Stimulated activated CD4-positive, alpha-beta T cell treated with anti-CD3 and anti-CD28 coated beads, Interleukin-1b, Interleukin-23, amount 100 ng/mL, for 4 hours (primary cell): ENCODE data around the gene CLEC1A.
A peak's percentile ranks its signal among the peaks of the same experiment; 100 is the strongest.

Source experiments
- DNase-seq, 2 donors: peaks; one replicate each; pipeline ENCODE4 v3.0.0-alpha.2; 2020; ENCODE audit warnings: low read depth in 2 of 2

CLEC1A gene, protein sequence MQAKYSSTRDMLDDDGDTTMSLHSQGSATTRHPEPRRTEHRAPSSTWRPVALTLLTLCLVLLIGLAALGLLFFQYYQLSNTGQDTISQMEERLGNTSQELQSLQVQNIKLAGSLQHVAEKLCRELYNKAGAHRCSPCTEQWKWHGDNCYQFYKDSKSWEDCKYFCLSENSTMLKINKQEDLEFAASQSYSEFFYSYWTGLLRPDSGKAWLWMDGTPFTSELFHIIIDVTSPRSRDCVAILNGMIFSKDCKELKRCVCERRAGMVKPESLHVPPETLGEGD

GRCh38 chr12:10098791-10099190, at the start of gene CLEC1A:
TSS of gene CLEC1A (minus strand) at chr12:10098985. CDS start at chr12:10098922, 63 bp downstream.
- DNase-seq = no peak

- no peak for DNase-seq
These were observed 49.1 kb upstream of the CLEC1A start for GRCh38 chr12:10147714-10148403.

GRCh38 chr12:10142976-10143589, 44.3 kb upstream of the CLEC1A start:
- no peak for DNase-seq

GRCh38 chr12:10140001-10140400, 41.2 kb upstream of the CLEC1A start:
- peak; percentile 10 to 34 for DNase-seq

- DNase-seq = no peak
These were observed 37.9 kb upstream of the CLEC1A start for GRCh38 chr12:10136637-10137205.

DNA sequence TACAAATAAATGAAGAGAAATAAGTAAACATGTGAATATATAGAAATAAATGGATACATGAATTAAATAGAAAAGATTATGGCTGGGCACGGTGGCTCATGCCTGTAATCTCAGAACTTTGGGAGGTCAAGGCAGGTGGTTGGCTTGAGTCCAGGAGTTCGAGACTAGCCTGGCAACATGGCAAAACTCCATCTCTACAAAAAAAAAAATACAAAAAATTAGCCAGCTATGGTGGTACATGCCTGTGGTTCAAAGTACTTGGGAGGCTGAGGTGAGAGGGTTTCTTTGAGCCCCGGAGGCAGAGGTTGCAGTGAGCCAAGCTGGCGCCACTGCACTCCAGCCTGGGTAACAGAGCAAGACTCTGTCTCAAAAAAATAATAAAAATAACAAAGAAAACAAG, 36.3 kb upstream of the CLEC1A start:
- DNase-seq = no peak

DNA sequence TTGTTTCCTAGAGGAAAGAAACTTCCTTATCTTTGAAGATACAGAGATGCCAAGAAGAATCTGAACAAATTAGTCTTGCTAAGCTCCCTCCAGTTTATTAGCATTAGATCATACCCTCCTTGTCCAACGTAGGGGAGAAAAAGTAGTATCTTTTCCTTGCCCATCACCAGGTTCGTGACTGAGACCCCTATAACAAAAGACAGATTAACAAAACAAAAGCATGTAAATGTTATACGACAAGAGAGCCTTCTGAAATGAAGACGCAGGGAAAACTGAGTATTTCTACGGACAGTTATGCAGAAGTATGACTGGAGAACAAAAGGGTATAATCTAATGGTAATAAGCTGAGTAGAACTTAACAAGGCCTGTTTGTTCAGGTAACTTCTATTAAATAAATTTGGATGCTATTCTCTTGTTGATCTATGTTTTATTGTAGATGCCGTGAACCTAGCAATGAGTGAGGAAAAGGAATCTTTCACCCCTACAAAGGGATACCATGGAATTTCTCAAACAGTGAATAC, 34.1 kb upstream of the CLEC1A start:
- no peak for DNase-seq

DNA sequence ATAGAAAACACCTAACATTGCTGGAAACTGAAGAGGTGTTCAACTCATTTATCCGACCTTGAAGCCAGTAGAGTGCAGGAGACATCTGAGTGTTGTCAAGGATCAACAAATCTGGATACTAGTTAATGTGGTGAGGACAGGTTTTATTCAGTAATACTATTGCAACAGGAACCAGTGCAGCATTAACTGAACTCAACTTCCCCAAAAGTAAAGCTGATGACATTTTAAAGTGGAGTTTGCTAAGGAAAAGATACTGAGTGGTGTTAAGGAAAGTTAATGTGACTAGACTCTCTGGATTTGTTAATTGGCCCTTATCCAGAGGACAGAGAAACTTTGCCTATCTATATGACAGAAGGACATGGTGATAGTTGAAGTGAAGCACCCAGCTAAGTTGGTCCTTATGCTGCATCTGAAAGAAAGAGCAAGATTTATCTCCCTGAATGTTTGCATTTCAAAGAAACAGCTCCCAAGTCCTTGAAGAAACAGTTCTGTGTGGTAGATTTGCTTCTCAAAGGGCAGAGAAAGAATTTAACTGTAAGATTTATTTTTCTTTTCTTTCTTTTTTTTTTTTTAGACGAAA, 32.4 kb upstream of the CLEC1A start:
- no peak for DNase-seq

DNA sequence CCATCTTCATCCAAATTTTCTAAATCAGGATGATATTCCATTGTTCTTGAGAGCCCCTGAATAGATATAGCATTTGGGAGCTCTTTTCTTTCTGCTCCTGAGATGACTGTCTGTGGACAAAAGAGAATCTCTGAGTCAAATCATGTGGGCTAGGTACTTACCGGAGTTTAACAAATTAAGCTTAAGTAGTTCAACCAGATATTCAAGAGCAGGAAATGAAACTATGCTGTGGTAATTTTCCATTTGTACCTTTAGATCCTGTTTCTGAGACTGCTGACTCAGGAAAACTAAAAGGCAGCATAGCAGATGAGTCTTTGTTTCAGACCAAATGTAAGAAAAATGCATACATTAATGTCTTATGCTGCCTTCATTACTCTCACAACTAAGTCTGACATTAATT, 31.3 kb upstream of the CLEC1A start, which contains the start of gene CLEC7A:
Gene CLEC7A (minus strand): TSS at position 158 of the 400 bp plus-strand sequence. CDS start 117 bp downstream, at position 41.
- DNase-seq = no peak

DNA sequence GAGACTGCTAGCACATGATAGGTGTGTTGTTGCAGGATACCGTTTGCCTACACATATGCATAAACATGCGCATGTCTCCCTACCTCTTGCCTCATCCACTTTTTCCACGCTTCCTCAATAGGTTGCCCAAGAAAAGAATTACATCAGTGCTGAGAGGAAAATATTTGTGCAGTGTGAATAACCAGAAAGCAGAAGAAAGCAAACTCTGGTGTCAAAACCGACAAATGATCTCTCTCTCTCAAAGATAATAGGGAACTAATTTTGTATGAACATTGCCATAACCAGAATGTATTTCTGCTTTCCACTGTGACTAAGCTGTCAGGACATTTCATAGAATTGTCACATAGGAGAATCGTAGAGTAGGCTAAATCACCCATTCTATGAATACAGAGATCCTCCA, 29.9 kb upstream of the CLEC1A start:
- DNase-seq = no peak

DNA sequence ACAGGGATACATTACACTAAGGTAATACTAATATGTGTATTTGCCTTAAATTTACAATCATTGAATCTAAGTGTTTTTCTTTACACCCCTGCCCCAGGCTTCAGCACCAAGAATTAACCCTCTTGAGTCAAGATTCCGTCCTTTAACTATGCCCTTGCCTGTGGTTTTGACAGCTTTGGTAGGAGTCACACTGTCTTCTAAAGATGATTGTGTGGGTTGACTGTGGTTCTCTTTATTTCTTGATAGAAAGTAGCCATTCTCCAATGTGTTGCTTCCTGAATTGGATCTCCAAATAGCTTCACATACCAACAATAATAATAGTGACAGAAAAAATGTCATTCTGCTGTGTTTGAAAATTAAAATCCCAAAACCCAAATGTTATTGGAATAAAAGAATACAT, 27.6 kb upstream of the CLEC1A start:
- DNase-seq = no peak

- no peak for DNase-seq
These were observed 23.9 kb upstream of the CLEC1A start for GRCh38 chr12:10122689-10123088.

DNA sequence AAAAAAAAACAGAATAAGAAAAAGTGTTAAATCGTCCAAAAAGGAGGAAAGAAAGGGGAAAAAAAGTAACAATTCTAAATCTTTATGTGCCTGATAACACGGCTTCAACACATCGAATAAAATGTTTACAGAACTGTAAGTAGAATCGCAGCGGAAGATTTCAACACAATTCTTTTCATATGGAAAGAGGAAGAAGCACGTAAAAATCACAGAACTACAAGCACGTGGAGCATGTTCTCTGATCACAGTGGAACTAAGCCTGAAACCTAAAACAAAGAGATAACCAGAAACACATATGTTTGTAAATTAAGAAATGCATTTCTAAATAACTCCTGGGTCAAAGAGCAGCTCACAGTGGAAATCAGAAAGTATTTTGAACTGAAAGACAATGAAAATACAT, 22.5 kb upstream of the CLEC1A start:
- DNase-seq = no peak

DNA sequence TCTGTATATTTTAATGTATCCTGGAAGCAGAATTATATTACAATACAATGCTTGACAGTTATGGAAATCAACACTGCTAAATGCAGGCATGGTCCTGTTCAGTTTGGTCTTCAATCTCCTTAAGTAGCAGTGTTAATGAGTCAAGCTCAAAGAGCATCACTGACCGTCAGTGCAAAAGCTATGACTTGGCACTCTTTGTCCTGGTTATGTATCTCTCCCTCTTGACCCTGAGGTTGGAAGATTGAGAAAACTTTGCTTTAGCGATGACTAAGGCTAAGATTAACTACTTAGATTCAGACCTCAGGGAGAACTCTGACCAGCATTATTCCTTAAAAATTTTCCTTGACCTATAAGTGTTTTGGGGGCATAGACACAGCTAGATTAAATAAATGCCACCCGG, 20.3 kb upstream of the CLEC1A start:
- no peak for DNase-seq

- DNase-seq = no peak
These were observed 17.1 kb upstream of the CLEC1A start for GRCh38 chr12:10115890-10116289.

GRCh38 chr12:10115311-10115710, 16.5 kb upstream of the CLEC1A start:
- DNase-seq = no peak

DNA sequence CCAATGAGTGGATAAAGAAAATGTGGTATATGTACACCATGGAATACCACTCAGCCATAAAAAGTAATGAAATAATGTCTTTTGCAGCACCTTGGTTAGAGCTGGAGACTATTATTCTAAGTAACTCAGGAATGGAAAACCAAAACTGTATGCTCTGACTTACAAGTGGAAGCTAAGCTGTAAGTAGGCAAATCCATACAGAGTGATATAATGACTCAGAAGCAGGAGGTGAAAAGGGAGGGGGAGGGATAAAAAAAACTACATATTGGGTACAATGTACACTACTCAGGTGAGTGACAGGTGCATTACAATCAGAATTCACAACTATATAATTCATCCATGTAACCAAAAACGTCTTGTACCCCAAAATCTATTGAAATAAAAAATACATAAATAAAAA, 15.1 kb upstream of the CLEC1A start:
- no peak for DNase-seq

DNA sequence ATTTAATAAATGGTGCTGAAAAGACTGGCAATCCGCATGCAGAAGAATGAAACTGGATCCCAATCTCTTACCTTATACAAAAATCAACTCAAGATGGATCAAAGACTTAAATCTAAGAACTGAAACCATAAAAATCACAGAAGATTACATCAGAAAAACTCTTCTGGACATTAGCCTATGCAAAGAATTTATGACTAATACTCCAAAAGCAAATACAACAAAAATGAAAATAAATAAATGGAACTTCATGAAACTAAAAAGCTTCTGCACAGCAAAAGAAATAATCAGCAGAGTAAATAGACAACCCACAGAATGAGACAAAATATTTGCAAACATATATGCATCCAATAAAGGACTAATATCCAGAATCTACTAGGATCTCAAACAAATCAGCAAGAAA, 14.3 kb upstream of the CLEC1A start:
- DNase-seq = no peak

GRCh38 chr12:10111451-10111850, 12.7 kb upstream of the CLEC1A start:
- DNase-seq = no peak

DNA sequence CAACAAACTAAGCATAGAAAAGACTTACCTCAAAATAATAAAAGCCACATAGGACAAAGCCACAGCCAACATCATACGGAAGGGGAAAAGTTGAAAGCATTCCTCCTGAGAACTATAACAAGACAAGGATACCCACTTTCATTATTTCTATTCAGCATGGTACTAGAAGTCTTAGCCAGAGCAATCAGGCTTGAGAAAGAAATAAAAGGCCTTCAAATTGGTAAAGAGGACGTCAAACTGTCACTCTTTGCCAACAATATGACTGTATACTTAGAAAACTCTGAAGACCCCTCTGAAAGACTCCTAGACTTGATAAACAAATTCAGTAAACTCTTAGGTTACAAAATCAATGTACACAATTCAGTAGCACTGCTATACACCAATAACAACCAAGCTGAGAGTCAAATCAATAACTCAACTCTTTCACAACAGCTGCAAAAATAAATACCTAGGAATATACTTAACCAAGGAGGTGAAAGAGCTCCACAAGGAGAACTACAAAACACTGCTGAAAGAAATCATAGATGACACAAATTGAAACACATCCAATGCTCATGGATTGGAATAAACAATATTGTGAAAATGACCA, 11.6 kb upstream of the CLEC1A start:
- DNase-seq = no peak

- DNase-seq = no peak
These were observed 3.5 kb upstream of the CLEC1A start for GRCh38 chr12:10102322-10102721.
